Osteocyte (in vitro differentiated cells): Measurements from ENCODE around the gene DENND4C. TPM values are rescaled to one million over a fixed set of nuclear protein-coding genes. Genes with fewer than 3 reads are reported as not detected.

ENCODE experiments used
- DNase-seq: peaks from one replicate; pipeline ENCODE4 v3.0.0; 2021; ENCODE audit warnings: mixed read lengths; ENCODE audit not compliant: unreplicated experiment; ENCODE audit errors: extremely low spot score
- H3K27ac Mint-ChIP-seq: one replicate; pipeline ENCODE4 v1.8.0; 2021; ENCODE audit warnings: mild to moderate bottlenecking, mixed read lengths; ENCODE audit not compliant: unreplicated experiment
- H3K27me3 Mint-ChIP-seq: one replicate; pipeline ENCODE4 v1.8.0; 2021; ENCODE audit warnings: mixed read lengths; ENCODE audit not compliant: unreplicated experiment
- H3K36me3 Mint-ChIP-seq: one replicate; pipeline ENCODE4 v1.8.0; 2021; ENCODE audit warnings: mixed read lengths; ENCODE audit not compliant: unreplicated experiment
- H3K4me1 Mint-ChIP-seq: one replicate; pipeline ENCODE4 v1.8.0; 2021; ENCODE audit warnings: mixed read lengths; ENCODE audit not compliant: unreplicated experiment
- H3K4me3 Mint-ChIP-seq: one replicate; pipeline ENCODE4 v1.8.0; 2021; ENCODE audit warnings: mild to moderate bottlenecking, moderate library complexity, mixed read lengths; ENCODE audit not compliant: unreplicated experiment
- H3K9me3 Mint-ChIP-seq: one replicate; pipeline ENCODE4 v1.8.0; 2021; ENCODE audit warnings: mixed read lengths; ENCODE audit not compliant: unreplicated experiment
- total RNA-seq: library from RNA; stranded (reverse); gene quantifications from 2 replicates; pipeline ENCODE4 v1.2.1, GENCODE V29; 2021
- TF ChIP-seq, protein P1 (sequence below): fragments of 200-600 bp; sonication (generic); IDR thresholded peaks from 2 replicates; pipeline ENCODE4 v1.5.0; 2021; ENCODE audit warnings: antibody characterized with exemption, mild to moderate bottlenecking, moderate library complexity

The DENND4C gene
- total RNA-seq, 1 donor from 2014 or later, result 41.3 TPM

DNA sequence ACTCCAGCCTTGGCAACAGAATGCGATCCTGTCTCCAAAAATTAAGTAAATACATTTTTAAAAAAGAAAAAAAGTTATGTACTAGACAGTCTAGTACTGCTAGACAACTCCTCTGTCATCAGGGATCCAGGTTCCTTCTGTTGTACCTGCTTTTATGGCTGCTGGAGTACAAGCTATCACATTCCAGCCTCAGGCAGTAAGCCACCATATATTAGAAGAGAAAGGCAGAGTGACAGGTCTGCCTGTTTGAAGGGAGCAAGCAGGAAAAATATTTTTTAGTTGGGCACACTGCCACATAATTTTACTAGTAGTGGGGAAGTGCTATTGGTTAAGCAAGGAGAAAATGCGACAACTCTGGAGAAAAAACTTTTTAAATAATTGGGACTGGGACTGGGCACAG lies 138.6 kb downstream of the DENND4C start:
- H3K36me3 Mint-ChIP-seq, result peaks cover 29% of the 10 kb centered on the region
- H3K9me3 Mint-ChIP-seq, result no peaks in the 10 kb centered on the region
- no peaks in the 10 kb centered on the region for H3K27me3 Mint-ChIP-seq
- H3K4me1 Mint-ChIP-seq, result peaks cover 6% of the 10 kb centered on the region
- no peak overlapping the region for H3K27ac Mint-ChIP-seq
- no peak overlapping the region for H3K4me3 Mint-ChIP-seq
- TF ChIP-seq, protein P1, sequence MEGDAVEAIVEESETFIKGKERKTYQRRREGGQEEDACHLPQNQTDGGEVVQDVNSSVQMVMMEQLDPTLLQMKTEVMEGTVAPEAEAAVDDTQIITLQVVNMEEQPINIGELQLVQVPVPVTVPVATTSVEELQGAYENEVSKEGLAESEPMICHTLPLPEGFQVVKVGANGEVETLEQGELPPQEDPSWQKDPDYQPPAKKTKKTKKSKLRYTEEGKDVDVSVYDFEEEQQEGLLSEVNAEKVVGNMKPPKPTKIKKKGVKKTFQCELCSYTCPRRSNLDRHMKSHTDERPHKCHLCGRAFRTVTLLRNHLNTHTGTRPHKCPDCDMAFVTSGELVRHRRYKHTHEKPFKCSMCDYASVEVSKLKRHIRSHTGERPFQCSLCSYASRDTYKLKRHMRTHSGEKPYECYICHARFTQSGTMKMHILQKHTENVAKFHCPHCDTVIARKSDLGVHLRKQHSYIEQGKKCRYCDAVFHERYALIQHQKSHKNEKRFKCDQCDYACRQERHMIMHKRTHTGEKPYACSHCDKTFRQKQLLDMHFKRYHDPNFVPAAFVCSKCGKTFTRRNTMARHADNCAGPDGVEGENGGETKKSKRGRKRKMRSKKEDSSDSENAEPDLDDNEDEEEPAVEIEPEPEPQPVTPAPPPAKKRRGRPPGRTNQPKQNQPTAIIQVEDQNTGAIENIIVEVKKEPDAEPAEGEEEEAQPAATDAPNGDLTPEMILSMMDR, result no peak
- no peak for DNase-seq

- Mint-ChIP-seq H3K36me3 (peaks cover 37% of the 10 kb centered on the region), H3K4me1 (peaks cover 15% of the 10 kb centered on the region), H3K27me3 (no peaks in the 10 kb centered on the region), H3K27ac (no peak overlapping the region), H3K4me3 (no peak overlapping the region), H3K9me3 (no peaks in the 10 kb centered on the region)
- TF ChIP-seq, protein P1, result peak; percentile 43
- no peak for DNase-seq
Measured at GRCh38 chr9:19371942-19372341, 141.4 kb downstream of the DENND4C start.

DNA sequence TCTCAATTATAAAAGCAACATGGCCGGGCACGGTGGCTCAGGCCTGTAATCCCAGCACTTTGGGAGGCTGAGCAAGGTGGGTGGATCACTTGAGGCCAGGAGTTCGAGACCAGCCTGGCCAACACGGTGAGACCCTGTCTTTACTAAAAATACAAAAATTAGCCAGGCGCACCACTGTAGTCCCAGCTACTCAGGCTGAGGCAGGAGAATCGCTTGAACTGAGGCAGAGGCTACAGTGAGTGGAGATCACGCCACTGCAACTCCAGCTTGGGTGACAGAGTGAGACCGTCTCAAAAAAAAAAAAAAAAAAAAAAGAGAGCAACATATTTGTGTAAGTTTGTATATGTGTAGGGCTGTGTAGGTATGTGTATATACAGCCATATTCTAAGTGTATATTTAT lies 142.1 kb downstream of the DENND4C start:
- H3K9me3 Mint-ChIP-seq, result no peaks in the 10 kb centered on the region
- peaks cover 21% of the 10 kb centered on the region for H3K4me1 Mint-ChIP-seq
- H3K36me3 Mint-ChIP-seq, result peaks cover 43% of the 10 kb centered on the region
- TF ChIP-seq, protein P1, result no peak
- H3K27ac Mint-ChIP-seq, result peak overlapping the region; percentile 65
- no peak overlapping the region for H3K4me3 Mint-ChIP-seq
- H3K27me3 Mint-ChIP-seq, result no peaks in the 10 kb centered on the region
- DNase-seq, result no peak

DNA sequence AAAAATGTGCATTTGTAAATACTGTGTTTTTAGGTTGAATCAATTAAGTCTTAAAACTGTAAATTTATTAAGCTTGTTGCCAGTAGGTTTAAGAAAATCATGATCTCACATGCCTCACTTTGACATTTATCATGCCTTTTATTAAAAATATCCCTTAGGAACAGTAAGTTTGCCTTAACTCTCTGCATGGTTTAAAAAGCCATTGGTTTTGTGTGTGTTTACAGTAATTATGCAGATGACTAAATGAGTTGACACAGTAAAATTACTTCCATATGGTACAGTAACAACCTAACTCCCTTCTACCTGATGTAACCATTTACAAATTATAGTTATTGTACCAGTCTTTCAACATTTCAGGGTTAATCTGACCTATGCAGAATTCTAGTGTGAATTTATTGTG lies 143.0 kb downstream of the DENND4C start:
- Mint-ChIP-seq H3K4me1 (peaks cover 30% of the 10 kb centered on the region), H3K4me3 (no peak overlapping the region), H3K9me3 (no peaks in the 10 kb centered on the region), H3K27me3 (no peaks in the 10 kb centered on the region), H3K27ac (no peak overlapping the region), H3K36me3 (peaks cover 44% of the 10 kb centered on the region)
- TF ChIP-seq, protein P1, result no peak
- DNase-seq, result no peak

- no peaks in the 10 kb centered on the region for H3K9me3 Mint-ChIP-seq
- H3K36me3 Mint-ChIP-seq, result peaks cover 54% of the 10 kb centered on the region
- peaks cover 40% of the 10 kb centered on the region for H3K4me1 Mint-ChIP-seq
- TF ChIP-seq, protein P1, result no peak
- no peak for DNase-seq
- H3K27ac Mint-ChIP-seq, result no peak overlapping the region
- no peak overlapping the region for H3K4me3 Mint-ChIP-seq
- no peaks in the 10 kb centered on the region for H3K27me3 Mint-ChIP-seq
Measured at GRCh38 chr9:19375538-19375937, 145.0 kb downstream of the DENND4C start.
